ENCODE measurements around the gene CEP55.
"Not testable (repeated sequence)": the region's sequence is repeated elsewhere in the genome, so short reads cannot be mapped to it uniquely, and the experiment has no call there.

The CEP55 gene

GRCh38 chr10:93515071-93516005, 18.9 kb downstream of the CEP55 start:
- DNase-seq: no peak

GRCh38 chr10:93516006-93516380, 19.6 kb downstream of the CEP55 start:
- no peak for DNase-seq

- no peak for DNase-seq
Measured at GRCh38 chr10:93518531-93518930, 22.1 kb downstream of the CEP55 start.

GRCh38 chr10:93535293-93535692, 38.9 kb downstream of the CEP55 start:
- DNase-seq: no peak

GRCh38 chr10:93540871-93541270, 44.5 kb downstream of the CEP55 start:
- DNase-seq: not testable (repeated sequence)

- no peak for DNase-seq
Measured at GRCh38 chr10:93541402-93542357, 45.3 kb downstream of the CEP55 start.

- DNase-seq: no peak
Measured at GRCh38 chr10:93542358-93542791, 46.0 kb downstream of the CEP55 start.

GRCh38 chr10:93546995-93547394, 50.6 kb downstream of the CEP55 start:
- not testable (repeated sequence) for DNase-seq

- no peak for DNase-seq
Measured at GRCh38 chr10:93547522-93547921, 51.1 kb downstream of the CEP55 start.

GRCh38 chr10:93548376-93549071, 52.1 kb downstream of the CEP55 start:
- no peak for DNase-seq

GRCh38 chr10:93550606-93551005, 54.2 kb downstream of the CEP55 start:
- DNase-seq: no peak

GRCh38 chr10:93552780-93553179, 56.4 kb downstream of the CEP55 start:
- no peak for DNase-seq

- DNase-seq: no peak
Measured at GRCh38 chr10:93553482-93554315, 57.3 kb downstream of the CEP55 start.

- DNase-seq: no peak
Measured at GRCh38 chr10:93554316-93554663, 57.9 kb downstream of the CEP55 start.

- DNase-seq: peak; percentile 12 to 20
Measured at GRCh38 chr10:93554760-93555432, 58.5 kb downstream of the CEP55 start.

- no peak for DNase-seq
Measured at GRCh38 chr10:93559490-93559889, 63.1 kb downstream of the CEP55 start.

- DNase-seq: no peak
Measured at GRCh38 chr10:93560541-93560940, 64.1 kb downstream of the CEP55 start.

GRCh38 chr10:93565446-93565845, 69.0 kb downstream of the CEP55 start:
- no peak for DNase-seq

- no peak for DNase-seq
Measured at GRCh38 chr10:93566435-93567276, 70.2 kb downstream of the CEP55 start, which contains the start of gene FFAR4. Gene FFAR4 (plus strand): TSS chr10:93566665. CDS start chr10:93566721, 56 bp downstream.

All from activated CD4-positive, alpha-beta T cell treated with anti-CD3 and anti-CD28 coated beads, Interleukin-2, amount 50 U/mL, for 4 hours (primary cell).